Measurements from ENCODE around the gene CHRNA4.

The CHRNA4 gene

DNA sequence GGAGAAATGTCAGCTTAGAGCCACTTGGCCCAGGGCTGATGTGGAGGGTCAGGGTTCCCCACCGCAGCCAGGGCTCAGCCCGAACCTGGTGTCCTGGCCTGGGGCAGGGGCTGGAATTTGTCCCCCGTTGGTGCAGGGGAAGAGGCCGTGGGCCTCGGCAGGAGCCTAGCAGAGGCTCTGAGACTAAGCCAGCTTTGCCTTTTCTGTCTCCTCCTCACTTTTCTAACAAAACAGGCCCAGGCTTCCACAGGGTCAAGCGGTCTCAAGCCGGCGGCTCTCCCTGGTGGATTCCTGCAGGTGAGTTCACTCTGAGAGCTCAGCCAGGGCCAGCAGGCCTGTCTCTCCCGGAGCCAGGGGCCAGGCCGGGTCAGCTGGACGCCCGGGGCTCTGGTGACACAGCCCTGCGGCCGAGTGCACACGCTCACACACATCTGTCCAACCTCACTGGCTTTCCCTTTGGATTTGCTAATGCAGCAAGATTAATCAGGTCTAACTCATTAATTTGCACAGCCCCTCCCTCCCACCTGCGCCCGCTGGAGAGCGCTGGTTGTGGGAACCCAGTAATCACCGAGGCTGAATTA is 2.9 kb upstream of the CHRNA4 start:
- DNase-seq (ENCODE audit: extremely low read depth, insufficient read length) = no peak
- H3K27me3 ChIP-seq (replicated peaks; ENCODE audit: control insufficient read depth, insufficient read depth, low read length) = peaks cover 2% of the 10 kb centered on the region; the same call in 1 of the 2 replicates
- no peaks in the 10 kb centered on the region for H3K36me3 ChIP-seq (ENCODE audit: control insufficient read depth, insufficient read depth, low read length)
- H3K4me3 ChIP-seq (replicated peaks; ENCODE audit: low read depth, low read length) = no peak overlapping the region
- TF ChIP-seq, protein P1, sequence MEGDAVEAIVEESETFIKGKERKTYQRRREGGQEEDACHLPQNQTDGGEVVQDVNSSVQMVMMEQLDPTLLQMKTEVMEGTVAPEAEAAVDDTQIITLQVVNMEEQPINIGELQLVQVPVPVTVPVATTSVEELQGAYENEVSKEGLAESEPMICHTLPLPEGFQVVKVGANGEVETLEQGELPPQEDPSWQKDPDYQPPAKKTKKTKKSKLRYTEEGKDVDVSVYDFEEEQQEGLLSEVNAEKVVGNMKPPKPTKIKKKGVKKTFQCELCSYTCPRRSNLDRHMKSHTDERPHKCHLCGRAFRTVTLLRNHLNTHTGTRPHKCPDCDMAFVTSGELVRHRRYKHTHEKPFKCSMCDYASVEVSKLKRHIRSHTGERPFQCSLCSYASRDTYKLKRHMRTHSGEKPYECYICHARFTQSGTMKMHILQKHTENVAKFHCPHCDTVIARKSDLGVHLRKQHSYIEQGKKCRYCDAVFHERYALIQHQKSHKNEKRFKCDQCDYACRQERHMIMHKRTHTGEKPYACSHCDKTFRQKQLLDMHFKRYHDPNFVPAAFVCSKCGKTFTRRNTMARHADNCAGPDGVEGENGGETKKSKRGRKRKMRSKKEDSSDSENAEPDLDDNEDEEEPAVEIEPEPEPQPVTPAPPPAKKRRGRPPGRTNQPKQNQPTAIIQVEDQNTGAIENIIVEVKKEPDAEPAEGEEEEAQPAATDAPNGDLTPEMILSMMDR (IDR thresholded peaks at IDR 0.05; ENCODE audit: insufficient read depth, low read length, poor library complexity, severe bottlenecking) = no peak

DNA sequence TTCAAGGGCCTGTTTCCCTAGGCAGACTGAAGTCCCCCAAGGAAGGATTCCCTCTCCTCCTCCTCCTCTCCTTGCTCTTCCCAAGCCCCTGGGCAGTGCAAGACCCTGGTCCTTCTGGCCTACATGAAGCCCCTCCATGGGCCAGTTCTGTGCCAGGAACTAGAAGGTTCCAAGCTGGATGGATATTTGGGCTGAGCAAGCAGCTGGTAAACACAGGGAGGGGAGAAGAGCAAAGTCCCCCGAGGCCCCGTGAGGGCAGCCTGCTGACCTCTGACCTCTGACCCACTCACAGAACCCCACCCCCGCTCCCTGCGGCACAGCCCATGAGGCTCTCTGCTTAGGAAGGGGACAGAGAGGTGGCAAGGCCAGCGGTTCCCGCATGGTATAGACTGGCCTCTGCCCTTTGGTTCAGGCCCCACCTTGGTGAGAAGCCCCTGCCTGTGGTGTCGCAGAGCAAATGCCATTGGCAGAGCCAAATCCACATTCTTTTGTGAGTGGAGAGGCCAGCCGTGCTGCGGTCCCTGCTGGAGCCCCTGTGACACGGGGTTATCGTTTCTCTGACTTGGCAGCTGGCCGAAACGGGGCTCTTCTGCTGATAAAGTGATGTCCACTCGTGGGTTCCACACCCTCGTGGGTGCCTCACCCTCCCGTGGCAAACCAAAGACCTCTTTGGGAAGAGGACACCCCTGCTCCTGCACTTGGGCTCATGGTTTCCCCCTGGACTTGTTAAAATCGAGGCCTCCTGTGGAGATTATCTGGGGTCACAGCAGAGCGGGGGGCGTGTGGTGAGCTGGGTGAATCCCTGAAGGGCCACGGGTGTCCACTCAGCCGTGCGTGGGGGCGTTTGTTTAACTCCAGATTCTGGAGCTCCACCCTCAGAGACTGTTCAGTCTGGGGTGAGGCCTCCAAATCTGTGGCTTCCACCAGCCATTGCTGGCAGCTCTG is 2.1 kb upstream of the CHRNA4 start:
- TF ChIP-seq, protein P1 (IDR thresholded peaks at IDR 0.05; ENCODE audit: insufficient read depth, low read length, poor library complexity, severe bottlenecking) = no peak
- H3K36me3 ChIP-seq (ENCODE audit: control insufficient read depth, insufficient read depth, low read length) = no peaks in the 10 kb centered on the region
- peaks cover 2% of the 10 kb centered on the region; the same call in 1 of the 2 replicates for H3K27me3 ChIP-seq (replicated peaks; ENCODE audit: control insufficient read depth, insufficient read depth, low read length)
- H3K4me3 ChIP-seq (replicated peaks; ENCODE audit: low read depth, low read length) = no peak overlapping the region
- no peak for DNase-seq (ENCODE audit: extremely low read depth, insufficient read length)

DNA sequence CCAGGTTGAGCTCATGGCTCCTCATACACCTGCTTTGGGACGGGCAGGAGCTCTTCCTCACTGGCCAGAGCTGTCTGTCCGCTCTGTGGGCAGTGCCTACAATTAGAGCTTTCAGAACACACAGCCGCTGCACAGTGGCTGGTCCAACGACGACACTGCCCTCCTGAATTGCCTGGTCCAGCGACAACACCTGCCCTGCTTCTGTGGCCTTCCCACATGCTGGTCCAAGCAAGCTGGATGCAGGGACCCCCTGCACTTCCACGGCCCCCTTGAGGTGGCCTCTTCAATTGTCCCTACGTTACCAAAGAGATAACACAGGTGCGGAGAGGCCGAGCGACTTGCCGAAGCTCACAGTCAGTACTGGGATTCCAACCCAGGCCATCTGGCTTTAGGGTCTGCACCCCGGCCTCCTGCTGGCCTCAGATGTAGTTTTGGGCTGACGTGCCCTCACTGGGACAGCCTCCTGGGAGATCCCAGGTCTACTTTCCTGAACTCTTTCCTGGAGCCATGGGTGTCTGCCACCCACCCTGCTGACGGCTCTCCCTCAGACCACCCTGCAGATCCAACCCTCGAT is 1.4 kb upstream of the CHRNA4 start:
- Histone ChIP-seq H3K36me3 (ENCODE audit: control insufficient read depth, insufficient read depth, low read length) (no peaks in the 10 kb centered on the region), H3K4me3 (replicated peaks; ENCODE audit: low read depth, low read length) (no peak overlapping the region), H3K27me3 (replicated peaks; ENCODE audit: control insufficient read depth, insufficient read depth, low read length) (peaks cover 2% of the 10 kb centered on the region; the same call in 1 of the 2 replicates)
- DNase-seq (ENCODE audit: extremely low read depth, insufficient read length) = no peak
- TF ChIP-seq, protein P1 (IDR thresholded peaks at IDR 0.05; ENCODE audit: insufficient read depth, low read length, poor library complexity, severe bottlenecking) = no peak

DNA sequence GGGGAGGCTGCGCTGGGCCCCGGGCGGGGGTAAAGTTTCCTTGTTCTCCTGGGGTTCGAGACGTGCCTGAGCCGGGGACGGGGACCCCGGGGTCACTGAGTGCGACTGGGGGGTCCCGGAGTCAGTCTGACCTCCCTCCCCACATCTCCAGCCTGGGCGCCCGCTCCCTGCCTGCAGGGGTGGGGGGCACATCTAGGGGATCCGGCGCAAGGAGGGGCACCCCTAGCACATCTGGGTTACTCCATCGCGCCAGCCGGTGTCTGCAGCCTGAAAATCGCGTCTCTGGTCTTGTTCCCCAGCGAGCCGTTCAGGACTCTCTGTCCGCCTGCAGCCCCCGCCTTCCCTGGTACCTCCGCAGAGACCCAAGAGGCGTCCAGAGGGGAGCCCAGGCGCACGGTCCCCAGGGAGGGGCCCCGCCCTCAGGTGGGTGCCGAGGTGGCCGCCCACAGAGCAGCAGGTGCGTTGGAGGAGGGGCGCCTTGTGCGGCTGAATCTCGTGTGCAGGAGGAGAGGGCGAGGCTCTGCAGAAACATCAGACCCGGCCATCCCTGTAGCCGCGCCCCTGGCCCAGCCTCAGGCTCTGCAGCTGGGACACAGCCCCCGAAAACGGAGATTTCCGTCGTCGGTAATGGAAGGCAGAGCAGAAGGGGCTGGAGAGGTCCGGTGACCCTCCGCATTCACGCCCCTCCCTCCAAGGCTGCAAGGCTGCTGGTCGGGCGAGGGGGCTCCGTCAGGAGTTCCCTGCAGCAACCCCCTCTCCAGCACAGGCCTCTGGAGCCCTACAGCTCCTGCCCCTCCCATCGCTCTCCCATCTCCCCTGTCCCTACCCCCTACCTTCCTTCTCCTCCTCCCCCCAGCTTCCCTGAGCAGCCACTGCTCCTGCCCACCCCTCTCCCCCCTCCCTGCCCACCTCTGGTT is 628 bp upstream of the CHRNA4 start:
- Histone ChIP-seq H3K27me3 (replicated peaks; ENCODE audit: control insufficient read depth, insufficient read depth, low read length) (peaks cover 2% of the 10 kb centered on the region; the same call in 1 of the 2 replicates), H3K4me3 (replicated peaks; ENCODE audit: low read depth, low read length) (no peak overlapping the region), H3K36me3 (ENCODE audit: control insufficient read depth, insufficient read depth, low read length) (no peaks in the 10 kb centered on the region)
- DNase-seq (ENCODE audit: extremely low read depth, insufficient read length) = no peak
- TF ChIP-seq, protein P1 (IDR thresholded peaks at IDR 0.05; ENCODE audit: insufficient read depth, low read length, poor library complexity, severe bottlenecking) = no peak
